Omental fat pad (tissue), 4 donors: ENCODE data around the gene PTGR2. TPM values are rescaled to one million over a fixed set of nuclear protein-coding genes. Genes with fewer than 3 reads are reported as not detected.
"Not testable (repeated sequence)": the region's sequence is repeated elsewhere in the genome, so short reads cannot be mapped to it uniquely, and the experiment has no call there.

Experiments
- ATAC-seq: fragments of 150-250 bp; one replicate; pipeline ENCODE4 v1.9.1; 2016; ENCODE audit warnings: mild to moderate bottlenecking, moderate library complexity; ENCODE audit not compliant: low FRiP score
- DNase-seq: peaks from one replicate; pipeline ENCODE4 v3.0.0-alpha.2; 2019; ENCODE audit warnings: low spot score
- total RNA-seq, 4 donors: library from RNA; depleted of rRNA; stranded (reverse); fragments of >200 nt; gene quantifications; one replicate each; pipeline ENCODE4 v1.1.0, GENCODE V29; 2016
- TF ChIP-seq, protein P1 (sequence below), 3 donors: fragments of 450-650 bp; IDR thresholded peaks; one replicate each; pipeline ENCODE4 v1.5.1; 2016 to 2017; ENCODE audit warnings: antibody characterized with exemption in 3 of 3, mild to moderate bottlenecking in 3 of 3, moderate library complexity in 2 of 3

The PTGR2 gene
- total RNA-seq, 4 donors from 2014 or later, result 3.8 to 10.7 (median 4.9) TPM

DNA sequence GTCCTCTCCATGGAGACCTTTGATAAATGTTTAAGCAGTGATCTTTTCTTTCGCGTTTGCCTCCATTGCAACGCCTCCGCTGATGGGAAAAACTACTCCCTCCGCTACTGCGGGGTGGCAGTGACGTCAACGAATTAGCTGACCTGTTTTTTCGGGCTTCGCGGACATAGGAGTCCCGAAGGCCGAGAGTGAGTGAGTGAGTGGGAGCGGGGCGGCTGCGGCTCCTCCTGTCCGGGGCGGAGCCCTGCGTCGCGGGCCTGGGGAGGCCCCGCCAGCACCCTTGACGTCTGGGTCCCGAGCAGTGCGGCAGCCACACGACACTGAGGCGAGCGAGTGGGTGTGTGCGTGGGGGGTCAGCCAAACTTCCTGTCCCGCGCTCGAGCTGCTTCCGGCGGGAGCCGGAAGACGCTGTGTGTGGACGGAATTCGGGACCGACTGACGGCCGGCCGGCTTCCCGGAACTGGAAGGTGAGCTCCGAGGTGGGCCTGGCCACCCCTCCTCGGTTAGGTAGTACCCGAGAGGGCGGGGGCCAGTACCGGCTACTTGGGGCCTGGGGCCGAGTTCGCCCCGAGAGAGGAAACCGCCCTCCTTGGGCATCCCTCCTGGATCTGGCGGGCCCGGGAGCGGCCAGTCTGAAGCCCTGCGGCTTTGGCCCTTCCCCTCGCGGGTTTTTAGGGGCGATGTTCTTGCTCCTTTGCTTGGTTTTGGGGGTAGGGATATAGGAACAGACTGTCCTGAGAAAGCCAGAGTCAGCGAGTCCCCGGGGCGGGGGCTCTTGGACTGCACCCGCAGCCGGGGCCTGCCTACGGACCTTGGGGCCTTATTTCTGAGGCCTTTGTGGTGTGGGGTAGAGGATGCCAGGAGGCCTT lies 35.1 kb downstream of the PTGR2 start, which contains the start of gene ZNF410:
Gene ZNF410 (plus strand): TSS at position 411 of the 869 bp plus-strand sequence. CDS start 5,317 bp downstream, outside the sequence.
- TF ChIP-seq, protein P1, sequence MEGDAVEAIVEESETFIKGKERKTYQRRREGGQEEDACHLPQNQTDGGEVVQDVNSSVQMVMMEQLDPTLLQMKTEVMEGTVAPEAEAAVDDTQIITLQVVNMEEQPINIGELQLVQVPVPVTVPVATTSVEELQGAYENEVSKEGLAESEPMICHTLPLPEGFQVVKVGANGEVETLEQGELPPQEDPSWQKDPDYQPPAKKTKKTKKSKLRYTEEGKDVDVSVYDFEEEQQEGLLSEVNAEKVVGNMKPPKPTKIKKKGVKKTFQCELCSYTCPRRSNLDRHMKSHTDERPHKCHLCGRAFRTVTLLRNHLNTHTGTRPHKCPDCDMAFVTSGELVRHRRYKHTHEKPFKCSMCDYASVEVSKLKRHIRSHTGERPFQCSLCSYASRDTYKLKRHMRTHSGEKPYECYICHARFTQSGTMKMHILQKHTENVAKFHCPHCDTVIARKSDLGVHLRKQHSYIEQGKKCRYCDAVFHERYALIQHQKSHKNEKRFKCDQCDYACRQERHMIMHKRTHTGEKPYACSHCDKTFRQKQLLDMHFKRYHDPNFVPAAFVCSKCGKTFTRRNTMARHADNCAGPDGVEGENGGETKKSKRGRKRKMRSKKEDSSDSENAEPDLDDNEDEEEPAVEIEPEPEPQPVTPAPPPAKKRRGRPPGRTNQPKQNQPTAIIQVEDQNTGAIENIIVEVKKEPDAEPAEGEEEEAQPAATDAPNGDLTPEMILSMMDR (IDR thresholded peaks at IDR 0.05), result no peak
- DNase-seq (peak; percentile 72), ATAC-seq (peak; percentile 99)

GRCh38 chr14:73887318-73887616 lies 35.6 kb downstream of the PTGR2 start:
- DNase-seq, result no peak
- no peak for ATAC-seq
- TF ChIP-seq, protein P1 (IDR thresholded peaks at IDR 0.05), result no peak

DNA sequence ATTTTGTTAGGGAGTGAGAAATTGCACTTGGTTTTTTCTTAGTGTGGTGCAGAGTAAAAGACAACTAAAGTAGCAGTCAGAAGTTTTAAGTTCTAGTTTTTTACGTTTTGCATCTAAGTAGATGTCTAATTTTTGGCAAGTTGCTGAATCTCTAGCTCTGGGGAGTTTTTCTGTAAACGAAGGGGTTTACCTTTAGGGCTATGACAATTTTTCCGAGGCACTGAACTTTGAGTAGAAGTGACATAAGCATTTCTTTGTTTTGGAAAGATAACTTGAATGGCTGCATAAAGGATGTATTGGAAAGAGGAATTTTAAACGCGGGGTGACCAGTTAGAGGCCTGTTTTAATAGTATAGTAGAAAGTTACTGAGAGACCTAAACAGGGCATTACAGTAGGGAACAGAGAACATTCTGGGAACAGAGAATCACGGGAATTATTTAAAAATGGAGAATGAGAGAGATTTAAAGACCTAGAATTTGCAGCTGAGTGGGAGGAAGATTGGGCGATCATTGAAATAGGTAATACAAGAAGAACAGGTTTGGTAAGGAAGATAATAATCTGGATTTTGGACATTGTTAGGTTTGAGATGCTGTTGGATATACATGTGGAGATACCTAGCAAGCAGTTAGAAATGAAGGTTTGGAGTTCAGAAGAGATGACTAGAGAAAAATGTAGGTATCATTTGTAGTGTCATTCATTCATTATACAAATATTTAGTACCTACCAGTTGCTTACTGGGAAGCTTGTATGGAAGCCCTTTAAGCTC lies 36.2 kb downstream of the PTGR2 start:
- no peak for DNase-seq
- TF ChIP-seq, protein P1 (IDR thresholded peaks at IDR 0.05), result no peak
- no peak for ATAC-seq

DNA sequence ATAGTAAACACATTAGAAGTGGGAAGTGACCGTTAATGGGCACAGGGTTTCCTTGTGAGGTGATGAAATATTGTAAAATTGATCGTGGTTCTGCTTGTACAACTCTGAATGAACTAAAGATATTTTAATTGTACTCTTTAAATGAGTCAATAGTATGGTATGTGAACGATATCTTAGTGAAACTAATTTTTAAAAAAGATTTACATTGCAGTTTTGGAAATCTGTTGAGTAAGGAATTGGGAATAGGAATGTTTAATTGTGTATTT lies 36.8 kb downstream of the PTGR2 start:
- ATAC-seq, result no peak
- no peak for DNase-seq
- TF ChIP-seq, protein P1 (IDR thresholded peaks at IDR 0.05), result no peak

DNA sequence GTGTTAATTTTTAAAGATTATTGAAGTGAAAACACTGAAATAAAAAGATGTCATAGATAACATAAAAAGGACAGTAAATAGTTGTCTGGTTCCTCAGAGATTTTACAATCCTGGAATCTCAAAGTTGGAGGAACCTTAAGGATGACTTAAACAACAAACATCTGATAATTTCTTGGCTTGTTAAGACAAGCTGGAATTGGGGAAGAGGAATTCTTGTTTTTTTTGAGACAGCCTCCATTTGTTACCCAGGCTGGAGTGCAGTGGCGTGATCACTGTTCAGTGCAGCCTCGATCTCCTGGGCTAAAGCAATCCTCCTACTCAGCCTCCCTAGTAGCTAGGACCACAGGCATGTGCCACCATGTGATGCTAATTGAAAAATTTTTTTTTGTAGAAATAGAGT lies 37.3 kb downstream of the PTGR2 start:
- ATAC-seq, result no peak
- TF ChIP-seq, protein P1 (IDR thresholded peaks at IDR 0.05), result no peak
- DNase-seq, result no peak

- no peak for ATAC-seq
- TF ChIP-seq, protein P1 (IDR thresholded peaks at IDR 0.05), result no peak
- DNase-seq, result no peak
Observed at GRCh38 chr14:73889376-73889775, 37.7 kb downstream of the PTGR2 start.

DNA sequence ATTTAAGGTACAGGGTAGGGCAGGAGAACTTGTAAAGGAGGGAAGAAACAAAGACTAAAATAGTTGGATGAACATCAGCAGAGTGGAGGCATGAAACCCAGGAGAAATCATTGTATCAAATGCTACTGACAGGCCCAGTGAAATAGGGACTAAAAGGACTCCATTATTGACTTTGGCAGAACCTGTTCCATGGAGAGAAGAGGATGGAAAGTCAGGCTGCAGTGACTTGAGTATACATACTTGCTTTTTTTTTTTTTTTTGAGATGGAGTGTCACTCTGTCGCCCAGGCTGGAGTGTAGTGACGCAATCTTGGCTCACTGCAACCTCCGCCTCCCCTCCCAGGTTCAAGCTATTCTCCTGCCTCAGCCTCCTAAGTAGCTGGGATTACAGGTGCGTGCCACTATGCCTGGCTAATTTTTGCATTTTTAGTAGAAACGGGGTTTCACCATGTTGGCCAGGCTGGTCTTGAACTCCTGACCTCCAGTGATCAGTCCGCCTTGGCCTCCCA lies 42.6 kb downstream of the PTGR2 start:
- not testable (repeated sequence) for ATAC-seq, DNase-seq
